Measurements from ENCODE around the gene IKZF4. TPM values are rescaled to one million over a fixed set of nuclear protein-coding genes. Genes with fewer than 3 reads are reported as not detected.
A peak's percentile ranks its signal among the peaks of the same experiment; 100 is the strongest.
"Not testable (repeated sequence)": the region's sequence is repeated elsewhere in the genome, so short reads cannot be mapped to it uniquely, and the experiment has no call there.

IKZF4 gene
- polyA plus RNA-seq, 4 donors: 1.1 to 16.1 (median 1.6) TPM

DNA sequence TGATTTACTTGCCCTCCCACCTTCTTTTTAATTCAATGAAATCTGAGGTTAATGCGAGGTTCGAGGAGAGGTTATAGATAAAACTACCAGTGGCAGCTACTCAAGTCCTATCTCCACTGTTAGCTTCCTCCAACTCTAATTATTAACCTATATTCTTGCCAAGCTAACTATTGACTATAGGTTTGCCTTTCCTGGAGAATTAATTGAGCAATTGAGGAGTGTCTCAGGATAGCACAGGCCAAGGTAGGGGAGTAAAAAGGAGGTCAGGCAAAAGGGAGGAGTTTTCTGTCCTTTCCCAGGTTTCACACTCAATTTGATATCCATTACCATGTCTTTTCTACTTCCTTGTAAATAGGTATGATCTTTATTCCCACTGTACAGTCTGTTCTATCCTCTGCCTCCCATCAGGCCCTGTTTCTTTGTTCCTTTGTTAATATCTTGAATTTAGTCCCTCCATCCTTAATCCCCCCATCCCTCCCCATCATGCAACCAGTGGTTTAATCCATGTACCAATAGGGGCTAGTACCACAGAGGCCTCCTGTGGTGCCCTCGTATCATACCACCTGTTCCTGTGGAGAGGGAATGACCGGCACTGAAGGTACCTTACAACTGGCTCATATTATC lies 27.5 kb upstream of the IKZF4 start:
- Histone ChIP-seq H3K27ac (ENCODE audit: low read depth in 1 of 3, low read length in 2 of 3) (peak overlapping the region; percentile 30 to 34 (median 30)), H3K9me3 (ENCODE audit: control insufficient read depth in 2 of 2, insufficient read depth in 1 of 2, low read depth in 1 of 2, low read length in 1 of 2) (no peaks in the 10 kb centered on the region), H3K27me3 (ENCODE audit: control insufficient read depth in 3 of 3, insufficient read depth in 3 of 3, low read length in 3 of 3) (no peaks in the 10 kb centered on the region), H3K4me1 (ENCODE audit: control insufficient read depth in 3 of 3, insufficient read depth in 2 of 3, low read depth in 1 of 3, low read length in 2 of 3) (peaks cover 0 to 37% (median 0%) of the 10 kb centered on the region in 3 donors), H3K4me3 (ENCODE audit: low read depth in 1 of 3, low read length in 3 of 3) (no peak overlapping the region), H3K36me3 (ENCODE audit: control insufficient read depth in 3 of 3, insufficient read depth in 2 of 3, low read depth in 1 of 3, low read length in 3 of 3) (peaks cover 11 to 53% (median 25%) of the 10 kb centered on the region in 3 donors)
- FAIRE-seq (no peak), DNase-seq (peak; percentile 38 to 62)
- WGBS, 3 donors: 48 to 70% (median 53%) methylated on average over 4 of the region's 4 CpGs

DNA sequence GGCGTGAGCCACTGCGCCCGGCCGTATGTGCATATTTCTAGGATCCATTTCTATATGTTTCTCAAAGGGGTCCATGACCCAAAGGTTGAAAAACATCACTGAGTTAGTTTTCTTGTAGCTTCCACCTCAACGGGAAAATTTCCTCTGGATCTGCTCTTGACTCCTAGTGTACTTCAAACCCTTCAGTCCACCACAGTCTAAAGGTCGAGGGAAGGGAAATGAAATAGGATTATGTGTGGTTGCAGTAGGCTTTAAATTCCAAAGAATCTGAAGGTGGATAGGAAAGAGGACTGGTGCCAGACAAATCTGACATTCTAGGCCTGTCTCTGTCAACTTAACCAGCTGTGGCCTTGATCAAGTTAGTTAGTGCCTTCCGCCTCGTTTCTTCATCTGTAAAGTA lies 25.5 kb upstream of the IKZF4 start:
- WGBS, 3 donors: 48 to 74% (median 64%) methylated on average over 8 of the region's 8 CpGs
- Histone ChIP-seq H3K27me3 (ENCODE audit: control insufficient read depth in 3 of 3, insufficient read depth in 3 of 3, low read length in 3 of 3) (no peaks in the 10 kb centered on the region), H3K9me3 (ENCODE audit: control insufficient read depth in 2 of 2, insufficient read depth in 1 of 2, low read depth in 1 of 2, low read length in 1 of 2) (no peaks in the 10 kb centered on the region), H3K4me1 (ENCODE audit: control insufficient read depth in 3 of 3, insufficient read depth in 2 of 3, low read depth in 1 of 3, low read length in 2 of 3) (peaks cover 0 to 45% (median 0%) of the 10 kb centered on the region in 3 donors), H3K27ac (ENCODE audit: low read depth in 1 of 3, low read length in 2 of 3) (peak overlapping the region in 2 of 3 donors; percentile 28 to 90), H3K36me3 (ENCODE audit: control insufficient read depth in 3 of 3, insufficient read depth in 2 of 3, low read depth in 1 of 3, low read length in 3 of 3) (peaks cover 9 to 49% (median 22%) of the 10 kb centered on the region in 3 donors), H3K4me3 (ENCODE audit: low read depth in 1 of 3, low read length in 3 of 3) (no peak overlapping the region)
- peak; percentile 71 to 78 for DNase-seq
- no peak for FAIRE-seq

DNA sequence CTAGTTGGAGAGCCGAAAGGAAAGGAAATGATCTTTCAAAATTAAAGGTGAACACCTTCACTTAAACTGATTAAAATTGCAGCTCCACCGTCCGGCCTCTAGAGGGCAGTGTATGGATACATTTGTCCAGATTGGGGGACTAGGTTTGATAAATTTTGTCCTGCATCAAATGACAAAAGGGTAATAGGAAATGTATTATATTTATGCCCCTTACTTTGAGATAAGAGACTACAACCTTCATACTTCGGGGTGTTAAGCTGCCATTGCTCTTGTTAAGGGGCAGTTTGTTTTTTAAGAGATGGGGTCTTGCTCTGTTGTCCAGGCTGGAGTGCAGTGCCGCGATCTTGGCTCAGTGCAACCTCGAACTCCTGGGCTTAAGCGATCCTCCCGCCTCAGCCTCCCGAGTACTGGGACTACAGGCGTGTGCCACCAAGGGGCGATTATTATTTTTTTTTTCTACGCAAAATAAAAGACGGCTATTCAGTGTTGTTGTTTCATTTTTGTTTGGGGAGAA lies 24.6 kb upstream of the IKZF4 start:
- no peak for FAIRE-seq
- H3K36me3 ChIP-seq (ENCODE audit: control insufficient read depth in 3 of 3, insufficient read depth in 2 of 3, low read depth in 1 of 3, low read length in 3 of 3): peaks cover 9 to 46% (median 13%) of the 10 kb centered on the region in 3 donors
- H3K27me3 ChIP-seq (ENCODE audit: control insufficient read depth in 3 of 3, insufficient read depth in 3 of 3, low read length in 3 of 3): no peaks in the 10 kb centered on the region
- peak; percentile 79 to 82 for DNase-seq
- H3K9me3 ChIP-seq (ENCODE audit: control insufficient read depth in 2 of 2, insufficient read depth in 1 of 2, low read depth in 1 of 2, low read length in 1 of 2): no peaks in the 10 kb centered on the region
- peaks cover 0 to 52% (median 0%) of the 10 kb centered on the region in 3 donors for H3K4me1 ChIP-seq (ENCODE audit: control insufficient read depth in 3 of 3, insufficient read depth in 2 of 3, low read depth in 1 of 3, low read length in 2 of 3)
- WGBS, 3 donors: 13 to 24% (median 18%) methylated on average over 14 of the region's 14 CpGs
- H3K27ac ChIP-seq (ENCODE audit: low read depth in 1 of 3, low read length in 2 of 3): peak overlapping the region; percentile 49 to 90 (median 83)
- peak overlapping the region in 2 of 3 donors; percentile 63 to 94 for H3K4me3 ChIP-seq (ENCODE audit: low read depth in 1 of 3, low read length in 3 of 3)

DNA sequence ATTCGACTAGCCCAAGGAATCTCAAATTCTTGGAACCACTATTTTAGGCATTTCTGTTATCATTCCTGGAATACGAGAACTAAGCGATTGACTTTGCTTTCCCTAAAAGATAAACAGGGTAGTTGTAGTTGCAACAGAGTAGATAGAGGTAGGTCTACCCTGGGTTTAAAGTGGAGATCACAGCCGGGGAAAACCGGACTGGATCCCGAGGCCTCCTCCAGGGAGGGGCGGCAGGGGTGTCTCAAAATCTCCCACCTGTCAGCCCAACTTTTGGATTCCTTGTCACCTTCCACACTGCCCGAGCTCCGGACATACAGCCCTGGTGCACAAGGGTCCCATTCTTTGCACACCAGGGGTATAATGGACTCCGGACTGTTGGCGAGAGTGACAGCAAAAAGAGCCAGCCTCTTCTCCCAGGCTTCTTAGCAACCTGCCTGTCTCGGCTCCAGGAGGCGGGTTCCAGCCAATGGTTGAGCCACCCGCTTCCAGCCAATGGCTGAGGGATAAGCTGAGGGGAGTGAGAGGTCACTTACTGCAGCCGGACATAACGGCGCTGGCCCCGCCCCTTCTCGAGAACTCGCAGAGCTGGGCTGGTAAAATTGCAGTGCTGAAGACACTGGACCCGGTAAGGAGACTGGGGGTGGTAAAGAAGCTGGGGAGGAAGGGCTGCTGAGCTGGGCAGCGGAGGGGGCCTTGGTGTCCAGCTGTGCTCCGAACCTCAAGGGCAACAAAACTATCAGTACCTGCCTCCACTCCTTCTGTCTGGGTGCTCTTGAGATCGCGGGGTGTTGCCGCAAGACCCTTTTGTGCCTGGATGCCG lies 23.9 kb upstream of the IKZF4 start, which contains the start of gene SUOX:
TSS of gene SUOX (plus strand) at position 562 of the 820 bp plus-strand sequence. CDS start 4,946 bp downstream, outside the sequence.
- peak within 1 kb of the TSS; percentile 49 to 90 (median 83) for H3K27ac ChIP-seq (ENCODE audit: low read depth in 1 of 3, low read length in 2 of 3)
- H3K4me1 ChIP-seq (ENCODE audit: control insufficient read depth in 3 of 3, insufficient read depth in 2 of 3, low read depth in 1 of 3, low read length in 2 of 3): peaks cover 0 to 59% (median 1%) of the 10 kb centered on the region in 3 donors
- peaks cover 8 to 42% (median 10%) of the 10 kb centered on the region in 3 donors for H3K36me3 ChIP-seq (ENCODE audit: control insufficient read depth in 3 of 3, insufficient read depth in 2 of 3, low read depth in 1 of 3, low read length in 3 of 3)
- H3K4me3 ChIP-seq (ENCODE audit: low read depth in 1 of 3, low read length in 3 of 3): peak within 1 kb of the TSS; percentile 37 to 94 (median 63)
- 2 to 7% (median 3%) methylated on average over 27 of the region's 27 CpGs for WGBS, 3 donors
- H3K9me3 ChIP-seq (ENCODE audit: control insufficient read depth in 2 of 2, insufficient read depth in 1 of 2, low read depth in 1 of 2, low read length in 1 of 2): no peaks in the 10 kb centered on the region
- DNase-seq (peak; percentile 96 to 99), FAIRE-seq (no peak)
- H3K27me3 ChIP-seq (ENCODE audit: control insufficient read depth in 3 of 3, insufficient read depth in 3 of 3, low read length in 3 of 3): no peaks in the 10 kb centered on the region

DNA sequence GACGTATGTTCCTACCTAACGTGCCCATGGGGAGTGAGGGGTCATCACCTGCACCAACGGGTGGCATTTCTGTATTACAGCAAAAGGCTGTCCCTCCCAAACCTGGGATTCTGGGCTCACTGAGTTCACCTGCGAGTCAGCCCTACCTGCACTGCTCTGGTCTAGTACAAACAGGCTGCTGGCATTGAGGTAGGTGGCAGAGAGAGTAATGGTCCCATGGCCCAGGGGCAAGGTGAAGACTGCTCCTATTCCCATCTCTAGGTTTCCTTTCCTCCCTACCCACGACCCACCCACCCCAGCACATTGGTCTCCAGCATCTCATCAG lies 23.3 kb upstream of the IKZF4 start:
- Histone ChIP-seq H3K36me3 (ENCODE audit: control insufficient read depth in 3 of 3, insufficient read depth in 2 of 3, low read depth in 1 of 3, low read length in 3 of 3) (peaks cover 4 to 42% (median 4%) of the 10 kb centered on the region in 3 donors), H3K27ac (ENCODE audit: low read depth in 1 of 3, low read length in 2 of 3) (peak overlapping the region in 2 of 3 donors; percentile 83 to 90), H3K9me3 (ENCODE audit: control insufficient read depth in 2 of 2, insufficient read depth in 1 of 2, low read depth in 1 of 2, low read length in 1 of 2) (no peaks in the 10 kb centered on the region), H3K27me3 (ENCODE audit: control insufficient read depth in 3 of 3, insufficient read depth in 3 of 3, low read length in 3 of 3) (no peaks in the 10 kb centered on the region), H3K4me1 (ENCODE audit: control insufficient read depth in 3 of 3, insufficient read depth in 2 of 3, low read depth in 1 of 3, low read length in 2 of 3) (peaks cover 0 to 63% (median 3%) of the 10 kb centered on the region in 3 donors), H3K4me3 (ENCODE audit: low read depth in 1 of 3, low read length in 3 of 3) (peak overlapping the region; percentile 37 to 94 (median 63))
- FAIRE-seq (no peak), DNase-seq (peak in 1 of 2 donors; percentile 47)
- WGBS, 3 donors: 4 to 13% (median 6%) methylated on average over 5 of the region's 5 CpGs

DNA sequence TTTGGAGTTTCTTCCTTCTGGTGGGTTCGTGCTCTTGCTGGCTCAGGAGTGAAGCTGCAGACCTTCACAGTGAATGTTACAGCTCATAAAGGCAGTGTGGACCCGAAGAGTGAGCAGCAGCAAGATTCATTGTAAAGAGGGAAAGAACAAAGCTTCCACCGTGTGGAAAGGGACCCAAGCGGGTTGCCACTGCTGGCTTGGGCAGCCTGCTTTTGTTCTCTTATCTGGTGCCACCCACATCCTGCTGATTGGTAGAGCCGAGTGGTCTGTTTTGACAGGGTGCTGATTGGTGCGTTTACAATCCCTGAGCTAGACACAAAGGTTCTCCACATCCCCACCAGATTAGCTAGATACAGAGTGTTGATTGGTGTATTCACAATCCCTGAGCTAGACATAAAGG lies 21.3 kb upstream of the IKZF4 start:
- H3K4me3 ChIP-seq (ENCODE audit: low read depth in 1 of 3, low read length in 3 of 3); FAIRE-seq; H3K27me3 ChIP-seq (ENCODE audit: control insufficient read depth in 3 of 3, insufficient read depth in 3 of 3, low read length in 3 of 3); H3K27ac ChIP-seq (ENCODE audit: low read depth in 1 of 3, low read length in 2 of 3); H3K9me3 ChIP-seq (ENCODE audit: control insufficient read depth in 2 of 2, insufficient read depth in 1 of 2, low read depth in 1 of 2, low read length in 1 of 2); DNase-seq: not testable (repeated sequence)
- Histone ChIP-seq H3K36me3 (ENCODE audit: control insufficient read depth in 3 of 3, insufficient read depth in 2 of 3, low read depth in 1 of 3, low read length in 3 of 3) (peaks cover 0 to 48% (median 0%) of the 10 kb centered on the region in 3 donors), H3K4me1 (ENCODE audit: control insufficient read depth in 3 of 3, insufficient read depth in 2 of 3, low read depth in 1 of 3, low read length in 2 of 3) (peaks cover 0 to 49% (median 3%) of the 10 kb centered on the region in 3 donors)
- WGBS, 3 donors: 70 to 81% (median 73%) methylated on average over 5 to 6 of the region's 6 CpGs

DNA sequence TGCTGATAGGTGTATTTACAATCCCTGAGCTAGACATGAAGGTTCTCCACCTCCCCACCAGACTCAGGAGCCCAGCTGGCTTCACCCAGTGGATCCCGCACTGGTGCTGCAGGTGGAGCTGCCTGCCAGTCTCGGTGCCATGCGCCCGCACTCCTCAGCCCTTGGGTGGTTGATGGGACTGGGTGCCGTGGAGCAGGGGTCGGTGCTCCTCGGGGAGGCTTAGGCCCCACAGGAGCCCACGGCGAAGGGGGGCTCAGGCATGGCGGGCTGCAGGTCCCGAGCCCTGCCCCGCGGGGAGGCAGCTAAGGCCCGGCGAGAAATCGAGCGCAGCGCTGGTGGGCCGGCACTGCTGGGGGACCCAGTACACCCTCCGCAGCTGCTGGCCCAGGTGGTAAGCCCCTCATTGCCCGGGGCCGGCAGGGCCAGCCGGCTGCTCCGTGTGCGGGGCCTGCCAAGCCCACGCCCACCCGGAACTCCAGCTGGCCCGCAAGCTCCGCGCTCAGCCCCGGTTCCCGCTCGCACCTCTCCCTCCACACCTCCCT lies 20.8 kb upstream of the IKZF4 start:
- FAIRE-seq; H3K27me3 ChIP-seq (ENCODE audit: control insufficient read depth in 3 of 3, insufficient read depth in 3 of 3, low read length in 3 of 3); H3K27ac ChIP-seq (ENCODE audit: low read depth in 1 of 3, low read length in 2 of 3); H3K4me3 ChIP-seq (ENCODE audit: low read depth in 1 of 3, low read length in 3 of 3); DNase-seq; H3K9me3 ChIP-seq (ENCODE audit: control insufficient read depth in 2 of 2, insufficient read depth in 1 of 2, low read depth in 1 of 2, low read length in 1 of 2): not testable (repeated sequence)
- Histone ChIP-seq H3K4me1 (ENCODE audit: control insufficient read depth in 3 of 3, insufficient read depth in 2 of 3, low read depth in 1 of 3, low read length in 2 of 3) (peaks cover 0 to 44% (median 3%) of the 10 kb centered on the region in 3 donors), H3K36me3 (ENCODE audit: control insufficient read depth in 3 of 3, insufficient read depth in 2 of 3, low read depth in 1 of 3, low read length in 3 of 3) (peaks cover 0 to 53% (median 0%) of the 10 kb centered on the region in 3 donors)
- whole genome bisulfite sequencing, 3 donors: 95 to 96% (median 96%) methylated on average over 14 to 33 of the region's 33 CpGs

DNA sequence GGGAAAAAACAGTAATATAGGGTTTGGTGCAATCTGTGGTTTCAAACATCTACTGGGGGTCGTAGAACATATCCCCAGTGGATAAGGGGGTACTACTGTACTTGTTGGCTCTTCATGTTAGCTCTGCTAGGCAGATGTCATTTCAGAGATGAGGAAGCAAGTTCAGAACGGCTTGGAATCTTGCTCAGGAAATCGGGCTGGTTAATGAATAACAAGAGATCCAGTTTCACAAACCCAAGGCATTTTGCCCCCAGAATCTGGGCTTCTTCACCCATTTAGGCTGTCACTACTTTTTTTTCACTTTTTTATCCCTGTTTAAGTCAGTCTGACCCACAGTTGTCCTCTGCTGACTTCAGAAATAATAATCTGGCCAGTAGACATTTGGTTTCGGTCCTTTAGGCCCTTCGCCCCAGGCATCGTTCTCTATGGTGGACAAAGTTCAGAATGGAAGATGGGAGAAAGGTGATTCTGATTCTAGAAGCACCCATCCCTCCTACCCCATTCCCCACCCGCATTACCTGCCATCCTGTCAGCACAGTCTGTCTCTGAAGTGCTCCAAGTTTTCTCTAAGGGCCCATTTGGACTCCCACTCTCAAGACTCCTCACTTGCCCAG lies 19.2 kb upstream of the IKZF4 start:
- H3K9me3 ChIP-seq (ENCODE audit: control insufficient read depth in 2 of 2, insufficient read depth in 1 of 2, low read depth in 1 of 2, low read length in 1 of 2): no peaks in the 10 kb centered on the region
- 15 to 56% (median 37%) methylated on average over 7 of the region's 7 CpGs for WGBS, 3 donors
- no peak overlapping the region for H3K4me3 ChIP-seq (ENCODE audit: low read depth in 1 of 3, low read length in 3 of 3)
- peaks cover 0 to 35% (median 3%) of the 10 kb centered on the region in 3 donors for H3K4me1 ChIP-seq (ENCODE audit: control insufficient read depth in 3 of 3, insufficient read depth in 2 of 3, low read depth in 1 of 3, low read length in 2 of 3)
- FAIRE-seq: no peak
- H3K36me3 ChIP-seq (ENCODE audit: control insufficient read depth in 3 of 3, insufficient read depth in 2 of 3, low read depth in 1 of 3, low read length in 3 of 3): peaks cover 0 to 54% (median 0%) of the 10 kb centered on the region in 3 donors
- no peaks in the 10 kb centered on the region for H3K27me3 ChIP-seq (ENCODE audit: control insufficient read depth in 3 of 3, insufficient read depth in 3 of 3, low read length in 3 of 3)
- DNase-seq: peak; percentile 67 to 78
- peak overlapping the region; percentile 8 to 77 (median 75) for H3K27ac ChIP-seq (ENCODE audit: low read depth in 1 of 3, low read length in 2 of 3)
